GM21526 (cell line): Measurements from ENCODE around the gene GPR4.
"Not testable (repeated sequence)": the region's sequence is repeated elsewhere in the genome, so short reads cannot be mapped to it uniquely, and the experiment has no call there.

Experiments
- ATAC-seq: cut with Tn5 transposase; IDR thresholded peaks from one replicate; pipeline ENCODE4 v1.9.1; 2021; ENCODE audit warnings: moderate library complexity; ENCODE audit not compliant: unreplicated experiment, low FRiP score

GPR4 gene

DNA sequence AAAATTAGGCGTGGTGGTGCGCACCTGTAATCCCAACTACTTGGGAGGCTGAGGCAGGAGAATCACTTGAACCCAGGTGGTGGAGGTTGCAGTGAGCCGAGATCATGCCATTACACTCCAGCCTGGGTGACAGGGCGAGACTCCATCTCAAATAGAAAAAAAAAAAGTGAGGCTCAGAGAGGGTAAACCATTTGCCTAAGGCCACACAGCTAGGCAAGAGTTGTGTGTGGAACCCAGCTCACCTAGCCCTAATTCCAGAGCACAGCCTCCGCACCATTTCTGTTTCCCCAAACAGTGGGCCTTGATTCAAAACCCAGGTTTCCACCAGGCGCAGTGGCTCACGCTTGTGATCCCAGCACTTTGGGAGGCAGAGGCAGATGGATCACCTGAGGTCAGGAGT, 26.2 kb upstream of the GPR4 start:
- not testable (repeated sequence) for ATAC-seq

DNA sequence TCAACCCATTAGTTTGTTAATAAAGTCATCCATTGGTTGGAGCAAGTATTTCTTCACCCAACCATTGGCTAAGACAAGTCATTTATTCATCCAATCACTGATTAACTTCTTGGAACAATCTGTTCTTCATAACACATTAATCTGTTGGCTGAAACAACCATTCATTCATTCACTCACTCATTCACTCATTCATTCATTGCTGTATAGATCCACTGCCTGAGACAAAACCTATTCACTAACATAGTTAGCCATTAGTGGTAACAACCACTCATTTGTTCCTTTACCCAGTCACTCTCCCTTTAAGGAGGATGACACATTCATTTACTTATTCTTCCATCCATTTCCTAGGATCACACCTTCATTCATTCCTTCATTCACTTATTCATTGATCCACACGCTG, 22.0 kb upstream of the GPR4 start:
- ATAC-seq, result no peak

DNA sequence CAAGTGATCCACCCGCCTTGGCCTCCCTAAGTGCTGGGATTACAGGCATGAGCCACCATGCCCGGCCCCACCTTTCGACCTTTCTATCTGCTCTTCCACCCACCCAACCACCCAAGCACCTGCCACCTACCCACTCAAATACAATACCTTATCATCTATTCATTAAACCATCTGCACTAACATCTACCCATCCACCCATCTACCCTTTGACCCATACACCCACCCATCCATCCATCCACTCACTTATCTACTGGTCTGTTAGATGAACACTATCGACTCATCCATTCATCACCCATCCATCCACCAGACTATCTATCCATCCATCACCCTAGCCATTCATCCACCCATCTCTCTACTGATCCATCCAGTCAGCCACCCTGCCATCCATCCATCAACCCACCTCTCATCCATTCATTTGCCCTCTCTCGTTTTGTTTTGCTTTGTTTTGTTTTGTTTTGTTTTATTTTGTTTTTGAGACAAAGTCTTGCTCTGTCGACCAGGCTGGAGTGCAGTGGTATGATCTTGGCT, 20.0 kb upstream of the GPR4 start:
- no peak for ATAC-seq

DNA sequence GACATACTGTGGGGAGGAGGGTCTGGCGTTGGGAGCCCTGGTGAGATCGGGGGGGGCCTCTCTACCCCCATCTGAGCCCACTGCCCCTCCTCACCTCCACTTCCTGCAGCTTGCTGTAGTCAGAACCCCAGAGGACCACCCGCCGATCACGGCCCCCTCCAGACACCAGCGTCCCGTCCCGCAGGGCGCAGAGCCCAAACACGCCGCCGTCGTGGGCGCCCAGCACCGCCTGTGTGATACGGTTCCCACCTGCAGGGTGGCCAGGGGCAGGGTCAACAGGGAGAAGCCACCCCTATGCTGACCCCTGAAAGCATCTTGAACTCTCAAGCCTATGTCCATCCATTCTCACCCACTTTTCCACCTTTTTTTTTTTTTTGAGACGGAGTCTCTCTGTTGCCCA, 19.4 kb upstream of the GPR4 start:
- no peak for ATAC-seq

DNA sequence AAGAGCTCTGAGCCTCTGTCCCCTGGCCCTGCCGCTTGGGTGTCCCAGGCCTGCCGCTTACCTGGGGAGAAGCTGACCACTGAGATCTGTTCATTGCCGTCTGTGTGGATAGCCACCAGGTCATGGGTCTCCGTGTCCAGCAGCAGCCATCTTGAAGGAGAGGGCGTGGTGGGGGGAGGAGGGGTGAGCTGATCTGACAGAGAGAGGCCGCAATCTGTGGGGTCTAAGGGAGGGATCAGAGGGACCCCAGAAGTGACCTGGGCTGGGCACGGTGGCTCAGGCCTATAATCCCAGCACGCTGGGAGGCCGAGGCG, 14.6 kb upstream of the GPR4 start:
- no peak for ATAC-seq

DNA sequence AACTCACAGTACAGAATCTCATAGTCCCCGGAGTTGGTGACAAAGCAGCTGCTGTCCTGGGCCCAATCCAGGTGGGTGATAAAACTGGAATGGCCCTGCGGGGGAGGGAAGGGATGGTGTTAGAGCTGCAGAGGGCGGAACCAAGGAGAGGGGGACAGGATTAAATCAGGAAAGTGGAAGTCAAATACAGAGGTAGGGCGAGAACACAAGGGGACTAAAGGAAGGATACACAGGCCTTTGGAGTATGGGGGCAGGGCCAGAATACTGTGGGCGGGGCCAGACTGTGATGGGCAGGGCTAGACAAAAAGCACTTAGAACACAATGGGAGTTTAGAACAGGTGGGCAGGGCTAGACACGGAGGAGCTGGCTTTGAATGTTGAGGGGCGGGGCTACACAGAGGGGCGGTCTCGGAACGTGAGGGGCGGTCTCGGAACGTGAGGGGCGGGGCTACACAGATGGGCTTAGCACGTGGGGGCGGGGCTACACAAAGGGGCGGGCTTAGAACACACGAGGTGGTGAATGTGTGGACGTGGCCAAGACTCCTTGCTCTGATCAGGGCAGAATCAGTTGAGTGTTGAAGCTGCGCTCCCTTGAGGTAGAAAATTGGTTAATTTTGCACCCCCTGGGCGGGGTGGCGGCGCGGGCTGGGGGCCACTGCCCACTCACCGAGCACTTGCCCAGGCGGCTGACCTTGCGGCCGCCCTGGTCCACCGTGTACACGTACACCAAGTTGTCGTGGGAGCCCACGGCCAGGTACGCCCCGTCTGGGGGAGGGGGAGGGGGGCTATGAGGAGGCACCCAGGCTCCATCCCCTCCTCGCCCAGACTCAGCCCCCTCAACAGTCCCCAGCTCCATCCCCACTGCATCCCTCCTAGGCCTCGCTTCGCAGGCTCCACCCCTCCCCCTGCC, 14.0 kb upstream of the GPR4 start:
- no peak for ATAC-seq

DNA sequence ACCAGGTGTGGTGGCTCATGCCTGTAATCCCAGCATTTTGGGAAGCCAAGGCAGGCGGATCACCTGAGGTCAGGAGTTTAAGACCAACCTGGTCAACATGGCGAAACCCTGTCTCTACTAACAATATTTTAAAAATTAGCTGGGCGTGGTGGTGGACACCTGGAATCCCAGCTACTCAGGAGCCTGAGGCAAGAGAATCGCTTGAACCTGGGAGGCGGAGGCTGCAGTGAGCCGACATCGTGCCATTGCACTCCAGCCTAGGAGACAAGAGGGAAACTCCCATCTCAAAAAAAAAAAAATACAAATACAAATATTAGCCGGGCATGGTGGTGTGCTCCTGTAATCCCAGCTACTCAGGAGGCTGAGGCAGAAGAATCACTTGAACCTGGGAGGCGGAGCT, 13.0 kb upstream of the GPR4 start:
- ATAC-seq, result not testable (repeated sequence)

DNA sequence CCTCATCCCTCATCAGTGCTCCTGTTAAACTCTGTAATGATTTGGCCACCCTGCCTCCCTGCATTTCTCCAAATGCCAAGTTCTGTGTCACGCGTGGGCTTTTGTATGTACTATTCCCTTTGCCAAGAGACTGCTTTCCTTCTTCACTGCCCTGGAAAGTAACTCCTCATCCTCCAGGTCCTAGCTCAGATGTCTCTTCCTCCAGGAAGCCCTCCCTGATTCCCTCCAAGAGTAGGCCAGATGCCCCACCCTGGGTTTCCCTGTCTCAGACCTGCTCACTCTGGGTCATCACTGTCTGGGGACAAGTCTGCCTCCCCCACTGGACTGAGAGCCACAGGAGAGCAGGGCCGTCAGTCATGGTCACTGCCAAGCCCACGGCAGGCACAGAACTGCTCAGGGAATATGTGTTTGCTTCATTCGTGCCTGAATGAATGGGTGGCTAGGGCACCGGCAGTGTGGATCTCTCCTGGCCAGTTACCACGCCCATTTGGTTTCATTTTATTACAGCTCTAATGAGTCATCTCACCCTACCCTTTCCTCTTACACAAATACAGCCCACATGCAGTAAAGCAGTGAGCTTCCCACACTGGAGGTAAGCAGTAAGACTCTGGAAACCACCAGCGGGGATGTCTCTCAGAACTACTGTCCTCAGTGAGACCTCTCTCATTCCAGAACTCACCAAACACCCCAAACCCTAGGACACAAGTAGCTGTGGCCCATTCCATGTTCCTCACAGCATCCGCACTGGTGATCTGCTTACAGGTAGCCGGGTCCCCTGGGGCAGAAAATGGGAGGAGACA, 12.1 kb upstream of the GPR4 start:
- no peak for ATAC-seq

DNA sequence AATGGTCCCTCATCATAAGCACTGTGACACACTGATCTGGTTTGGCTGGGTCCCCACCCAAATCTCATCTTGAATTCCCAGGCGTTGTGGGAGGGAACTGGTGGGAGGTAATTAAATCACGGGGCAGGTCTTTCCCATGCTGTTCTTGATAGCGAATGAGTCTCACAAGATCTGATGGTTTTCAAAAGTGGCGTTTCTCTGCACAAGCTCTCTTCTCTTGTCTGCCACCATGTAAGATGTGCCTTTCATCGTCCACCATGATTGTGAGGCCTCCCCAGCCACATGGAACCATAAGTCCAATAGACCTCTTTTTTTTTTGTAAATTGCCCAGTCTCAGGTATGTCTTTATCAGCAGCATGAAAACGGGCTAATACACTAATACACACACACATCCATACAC, 6.9 kb upstream of the GPR4 start:
- no peak for ATAC-seq

DNA sequence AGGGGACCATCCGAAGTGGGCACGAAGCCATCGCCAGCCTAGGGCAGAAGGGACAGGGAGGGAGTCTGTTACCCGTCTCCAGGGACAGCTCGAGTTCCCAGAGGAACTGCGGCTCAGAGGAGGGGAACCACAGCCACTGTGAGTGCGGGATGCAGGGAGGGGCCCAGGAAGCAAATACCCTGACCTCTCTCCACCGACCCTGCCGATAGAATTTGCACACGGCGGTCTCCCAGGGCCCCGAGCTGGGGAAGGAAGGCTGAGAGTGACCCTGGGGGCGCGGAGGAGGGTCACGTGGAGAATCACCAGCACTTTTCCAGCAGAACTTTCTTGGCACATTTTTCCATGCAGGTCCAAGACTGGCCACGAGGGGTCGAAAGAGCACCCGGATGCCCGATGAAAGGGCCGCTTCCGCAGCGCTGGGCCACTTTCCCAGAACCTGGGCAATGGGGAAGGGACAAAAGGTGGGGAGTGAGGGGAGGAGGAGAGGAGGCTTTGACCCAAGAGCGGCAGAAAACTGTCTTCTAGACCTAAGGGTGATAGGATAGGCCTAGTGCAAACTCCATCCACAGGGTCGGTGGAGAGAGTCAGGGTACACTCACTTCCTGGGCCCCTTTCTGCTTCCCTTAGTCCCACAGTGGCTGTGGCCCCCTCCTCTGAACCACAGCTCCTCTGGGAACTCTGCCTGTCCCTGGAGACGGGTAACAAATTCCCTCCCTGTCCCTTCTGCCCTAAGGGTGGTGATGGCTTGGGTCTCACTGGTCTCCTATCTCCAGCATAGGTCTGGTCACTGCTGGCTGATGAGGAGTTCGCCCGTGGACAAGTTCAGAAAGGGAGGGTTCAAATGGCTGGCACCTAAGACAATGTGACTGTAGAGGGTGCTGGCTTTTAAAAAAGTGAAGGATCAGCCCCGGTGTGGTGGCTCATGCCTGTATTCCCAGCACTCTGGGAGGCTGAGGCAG, 5.3 kb upstream of the GPR4 start:
- no peak for ATAC-seq

DNA sequence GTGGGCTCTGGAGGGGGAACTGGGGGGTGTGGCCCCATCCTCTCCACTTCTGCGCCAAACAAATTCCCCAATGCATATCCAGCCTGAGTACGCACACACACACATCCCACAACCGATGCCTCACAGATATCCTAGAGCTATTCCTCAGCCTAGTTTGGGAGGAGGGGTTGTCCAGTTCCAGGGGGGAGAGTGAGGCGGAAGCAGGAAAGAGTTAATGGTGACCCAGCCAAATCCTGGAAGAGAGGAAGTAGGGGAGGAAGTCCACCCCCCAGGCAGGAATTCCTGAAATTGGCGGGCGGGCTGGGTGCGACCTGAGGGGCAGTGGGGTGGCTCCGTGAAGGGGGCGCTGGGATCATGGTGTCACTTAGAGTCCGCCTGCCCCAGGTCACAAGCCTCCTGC, 897 bp downstream of the GPR4 start:
- ATAC-seq, result no peak

DNA sequence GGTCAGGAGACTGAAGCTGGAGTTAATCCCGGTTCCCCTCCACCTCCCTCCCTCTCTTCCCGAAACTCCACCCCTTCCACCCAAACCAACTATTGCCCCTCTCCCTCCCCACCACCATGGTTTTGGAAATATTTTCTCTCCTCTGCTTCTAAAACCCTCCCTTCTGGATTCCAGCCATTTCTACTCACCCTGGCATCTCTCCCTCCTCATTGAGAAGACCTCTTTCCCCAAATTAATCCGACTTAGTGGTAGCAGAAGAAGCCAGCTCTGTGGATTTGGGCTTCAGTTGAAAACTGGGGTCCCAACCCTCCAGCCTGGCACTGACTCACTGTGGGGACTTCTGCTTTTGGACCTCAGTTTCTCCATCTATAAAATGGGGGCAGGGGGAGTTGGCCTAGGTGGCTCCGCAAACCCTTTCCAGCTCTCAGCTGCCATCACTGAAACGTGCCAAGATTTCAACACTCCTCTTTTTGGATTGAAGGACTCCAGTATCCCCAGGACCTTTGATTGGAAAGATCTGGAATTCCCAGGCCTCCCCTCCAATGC, 1.6 kb downstream of the GPR4 start:
- no peak for ATAC-seq

DNA sequence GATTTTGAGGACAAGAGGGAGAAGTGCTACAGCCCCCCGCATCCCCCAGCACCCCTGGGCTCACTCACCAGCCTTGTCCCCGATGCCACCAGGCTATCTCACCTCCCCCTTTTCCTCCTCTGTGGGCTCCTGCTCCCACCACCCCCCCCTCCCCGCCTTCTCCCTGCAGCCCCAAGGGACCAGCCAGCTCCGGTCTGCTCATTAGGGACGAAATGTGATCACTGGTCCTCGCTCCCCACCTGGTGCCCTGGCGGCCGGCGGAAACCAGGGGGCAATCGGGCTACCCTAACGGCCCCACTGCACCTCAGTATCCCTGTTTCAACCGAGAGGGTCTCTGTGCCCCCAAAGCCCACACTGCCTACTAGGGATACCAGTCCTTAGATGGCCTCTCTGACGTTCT, 2.7 kb downstream of the GPR4 start:
- no peak for ATAC-seq

DNA sequence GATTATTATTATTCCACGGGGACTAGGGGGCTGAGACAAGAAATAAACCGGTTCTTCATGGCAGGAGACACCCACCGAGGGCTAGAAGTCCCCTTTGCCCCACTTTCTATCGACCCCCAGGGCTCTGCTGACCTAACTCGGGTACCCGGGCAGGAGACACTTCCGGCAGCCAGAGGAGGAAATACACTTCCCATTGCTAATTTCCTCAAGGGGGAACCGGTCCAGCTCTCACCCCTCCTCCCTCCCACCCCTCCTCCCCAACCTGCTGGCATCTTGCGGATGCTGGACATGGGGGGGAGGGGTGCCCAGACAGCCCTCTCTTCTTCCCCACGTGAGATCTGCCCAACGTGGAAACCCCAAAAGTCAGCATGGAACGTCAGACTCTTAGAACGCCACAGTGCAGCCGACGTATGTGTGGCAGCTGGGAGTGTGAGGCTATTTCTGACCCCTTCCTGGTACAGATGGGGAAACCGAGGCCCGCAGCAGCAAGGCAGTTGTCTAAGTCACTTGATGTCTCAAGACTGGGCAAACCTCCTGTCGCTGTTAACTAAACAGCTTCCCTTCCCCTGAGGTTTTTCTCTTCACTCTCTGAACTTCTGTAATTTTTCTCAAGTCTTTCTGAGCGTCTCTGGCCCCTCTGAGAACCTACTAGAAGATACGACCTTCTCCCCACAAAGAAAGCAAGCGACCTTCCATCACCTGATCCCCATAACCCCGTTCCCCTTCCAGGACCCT, 3.6 kb downstream of the GPR4 start:
- ATAC-seq, result no peak

DNA sequence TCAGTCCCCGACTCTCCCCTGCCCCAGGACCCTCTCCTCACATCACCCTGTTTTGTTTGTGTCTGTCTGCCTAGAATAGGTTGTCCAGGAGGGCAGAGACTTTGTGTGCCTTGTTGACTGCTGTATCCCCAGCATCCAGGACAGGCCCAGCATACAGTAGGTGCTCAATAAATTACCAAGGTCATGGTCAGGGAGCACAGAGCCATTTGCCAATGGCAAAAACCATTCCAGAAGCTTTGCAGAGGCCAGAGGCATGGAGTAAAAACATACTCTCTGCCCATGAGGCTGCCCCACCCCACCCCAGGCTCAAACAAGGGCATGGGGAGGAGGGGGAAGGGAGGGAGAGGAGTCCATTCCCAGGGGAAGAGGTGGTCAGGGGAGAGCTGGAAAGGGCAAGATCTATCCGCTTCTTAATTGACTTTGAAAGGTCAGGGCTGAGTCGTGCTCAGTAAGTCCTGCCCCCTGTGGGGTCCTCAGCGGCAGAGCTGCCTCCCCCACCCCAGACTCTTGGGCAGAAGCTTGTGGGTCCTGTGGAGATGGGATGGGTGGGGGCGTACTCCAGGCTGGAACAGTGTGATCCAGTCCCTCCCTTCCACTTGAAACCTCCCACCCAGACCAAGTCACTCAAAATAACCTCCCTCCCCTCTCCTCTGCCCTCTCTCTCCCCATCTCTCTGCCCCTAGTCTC, 4.4 kb downstream of the GPR4 start:
- no peak for ATAC-seq

DNA sequence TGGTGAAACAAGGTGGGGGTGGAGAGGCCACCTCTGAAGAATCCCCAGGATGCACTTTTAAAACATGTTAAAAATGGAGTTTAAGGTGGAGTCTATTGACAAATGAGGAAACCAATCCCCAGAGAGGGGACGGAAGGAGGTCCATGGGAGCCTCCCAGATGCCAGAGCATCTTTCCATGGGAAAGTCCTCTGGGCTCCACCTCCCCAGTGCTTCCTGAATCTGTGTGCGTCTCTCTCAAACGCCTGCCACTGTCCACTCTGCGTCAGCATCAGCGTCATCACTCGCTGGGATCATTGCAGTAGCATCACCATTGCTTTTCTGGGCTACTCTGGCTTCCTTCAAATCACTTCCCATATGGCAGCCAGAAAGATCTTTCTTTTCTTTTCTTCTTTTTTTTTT, 6.2 kb downstream of the GPR4 start:
- ATAC-seq, result no peak

DNA sequence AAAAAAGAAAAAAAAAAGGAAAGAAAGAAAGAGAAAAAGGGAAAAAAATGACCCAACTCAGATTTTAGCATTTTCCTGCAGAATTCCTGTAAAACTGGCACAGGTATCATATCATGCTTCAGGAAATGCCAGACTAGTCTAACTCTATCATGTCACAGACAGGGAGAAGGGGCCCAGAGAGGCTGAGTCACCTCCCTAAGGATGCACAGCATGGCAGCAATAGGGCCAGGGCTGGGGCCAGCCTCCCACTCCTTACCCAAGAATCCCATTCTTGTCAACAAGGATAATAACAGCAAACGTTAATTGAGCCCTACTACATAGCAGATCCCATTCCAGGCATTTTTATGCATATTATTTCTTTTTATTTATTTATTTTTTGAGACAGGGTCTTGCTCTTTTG, 8.5 kb downstream of the GPR4 start:
- no peak for ATAC-seq

DNA sequence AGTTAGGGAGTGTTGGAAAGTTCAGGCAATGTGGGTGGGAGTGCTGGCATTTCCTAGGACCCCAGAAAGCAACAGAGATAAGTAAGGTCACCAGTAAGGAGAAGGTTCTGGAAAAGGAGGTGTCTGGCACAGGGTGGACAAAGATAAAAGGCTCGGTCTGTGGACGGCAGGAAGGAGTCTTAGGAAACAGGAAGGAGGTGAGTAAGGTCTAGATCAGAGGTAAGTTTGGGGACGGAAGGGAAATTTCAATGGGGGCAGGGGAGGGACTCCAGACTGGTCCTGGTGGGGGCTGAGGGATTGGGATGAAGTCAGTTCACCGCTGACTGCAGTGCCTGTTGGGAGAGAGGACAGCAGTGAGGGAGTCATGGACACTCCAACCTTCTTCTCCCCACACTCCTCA, 9.6 kb downstream of the GPR4 start:
- no peak for ATAC-seq

DNA sequence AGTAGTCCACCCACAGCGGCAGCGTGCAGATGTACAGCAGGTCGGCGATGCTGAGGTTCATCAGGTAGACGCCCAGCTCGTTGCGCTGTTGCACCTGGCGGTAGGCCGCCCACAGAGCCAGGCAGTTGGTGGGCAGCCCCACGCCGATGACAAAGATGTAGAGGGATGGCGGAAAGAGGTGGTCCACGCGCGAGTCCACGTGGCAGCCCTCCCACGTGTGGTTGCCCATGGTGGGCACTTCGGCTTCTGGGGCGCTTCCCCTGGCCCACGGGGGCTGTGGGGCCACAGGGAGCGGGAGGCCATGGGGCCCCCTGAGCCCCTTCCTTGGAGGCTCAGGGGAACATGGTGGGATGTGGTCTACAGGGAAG, 10.4 kb downstream of the GPR4 start:
- ATAC-seq, result no peak
